HepG2 (cell line): ENCODE measurements around the gene SNX9. TPM values are rescaled to one million over a fixed set of nuclear protein-coding genes. Genes with fewer than 3 reads are reported as not detected.

ENCODE experiments used
- ARID5B ChIP-seq: IDR thresholded peaks from 2 replicates; pipeline ENCODE4 v1.4.0; 2020; ENCODE audit warnings: mild to moderate bottlenecking, missing genetic modification reagents
- KLF6 ChIP-seq: IDR thresholded peaks from 2 replicates; pipeline ENCODE4 v1.8.0; 2016; ENCODE audit warnings: missing biosample characterization, missing genetic modification reagents
- MLX ChIP-seq: IDR thresholded peaks from 2 replicates; pipeline ENCODE4 v1.6.1; 2016
- PTBP1 ChIP-seq: fragments of 200-400 bp; formaldehyde crosslinking; IDR thresholded peaks from 2 replicates; pipeline ENCODE4 v1.6.1; 2018; ENCODE audit warnings: low read length, low read depth; ENCODE audit not compliant: poor library complexity, severe bottlenecking
- ZNF136 ChIP-seq: sonication (generic); formaldehyde crosslinking; IDR thresholded peaks from 2 replicates; pipeline ENCODE4 v1.8.1; 2022; ENCODE audit warnings: low read depth, mild to moderate bottlenecking, moderate library complexity, missing genetic modification reagents
- ZNF318 ChIP-seq: sonication (generic); formaldehyde crosslinking; IDR thresholded peaks from 2 replicates; pipeline ENCODE4 v1.4.0; 2020; ENCODE audit warnings: mild to moderate bottlenecking, missing genetic modification reagents
- ZNF598 ChIP-seq: sonication (generic); formaldehyde crosslinking; IDR thresholded peaks from 2 replicates; pipeline ENCODE4 v1.5.1; 2020; ENCODE audit warnings: mild to moderate bottlenecking, missing genetic modification reagents, borderline replicate concordance
- ZNF672 ChIP-seq: sonication (generic); formaldehyde crosslinking; IDR thresholded peaks from 2 replicates; pipeline ENCODE4 v1.8.1; 2022; ENCODE audit warnings: missing genetic modification reagents
- ZNF710 ChIP-seq: sonication (generic); formaldehyde crosslinking; IDR thresholded peaks from 2 replicates; pipeline ENCODE4 v1.5.0; 2020; ENCODE audit warnings: mild to moderate bottlenecking, missing genetic modification reagents, borderline replicate concordance
- ZUFSP ChIP-seq: sonication (generic); formaldehyde crosslinking; IDR thresholded peaks from 2 replicates; pipeline ENCODE4 v1.9.0; 2021; ENCODE audit warnings: missing genetic modification reagents, mild to moderate bottlenecking, borderline replicate concordance
- polyA plus RNA-seq, 8 experiments: library from polyadenylated mRNA; depleted of rRNA in 3 of 8; stranded (reverse) in 7 of 8; unstranded in 1 of 8; fragments of >200 nt; fragmentation: Illumina TruSeq in 4 of 8; extraction: Trizol in 4 of 8; gene quantifications; 2 replicates each; pipeline versions ENCODE4 v1.2.1 to v1.2.3, GENCODE V29; 2011 to 2016; ENCODE audit warnings: low read depth in 4 of 8, missing spikeins in 1 of 8, mixed read lengths in 1 of 8; ENCODE audit not compliant: insufficient read depth in 1 of 8
- total RNA-seq, 5 experiments: library from RNA; depleted of rRNA; stranded (reverse); fragments of >200 nt; fragmentation: Illumina TruSeq; extraction: Trizol; gene quantifications; 2 replicates each; pipeline ENCODE4 v1.2.3, GENCODE V29; 2016; ENCODE audit warnings: low read depth in 1 of 5

SNX9 gene
- total and polyA plus RNA-seq, 2 of the 13 experiments (the other 11 are each of a cell fraction or from before 2014, with no cell fraction given), result 21.9 to 36.0 TPM

GRCh38 chr6:157982563-157983405 is 159.7 kb downstream of the SNX9 start (continued):
- TF ChIP-seq ZUFSP, result no peak
- peak; percentile 43; the same call in 1 of the 2 replicates for TF ChIP-seq KLF6 (CRISPR knock-in tag)
- no peak for TF ChIP-seq ARID5B
- TF ChIP-seq ZNF318 (CRISPR knock-in tag), result 0 out of 2 replicates have a peak, but pooled peaks have one; percentile 60
- no peak for TF ChIP-seq ZNF710 (CRISPR knock-in tag)
- no peak for TF ChIP-seq PTBP1
- TF ChIP-seq ZNF672 (CRISPR knock-in tag), result no peak
- no peak; the same call in 1 of the 2 replicates for TF ChIP-seq ZNF136 (CRISPR knock-in tag)
- TF ChIP-seq ZNF598, result peak; percentile 23; the same call in 1 of the 2 replicates
- no peak for TF ChIP-seq MLX (CRISPR knock-in tag)
